ENCODE data around the gene TERT. TPM values are rescaled to one million over a fixed set of nuclear protein-coding genes. Genes with fewer than 3 reads are reported as not detected.
"Not testable (repeated sequence)": the region's sequence is repeated elsewhere in the genome, so short reads cannot be mapped to it uniquely, and the experiment has no call there.

Gene TERT
- total RNA-seq, 2 donors from 2014 or later: 0.72 to 13.7 TPM

DNA sequence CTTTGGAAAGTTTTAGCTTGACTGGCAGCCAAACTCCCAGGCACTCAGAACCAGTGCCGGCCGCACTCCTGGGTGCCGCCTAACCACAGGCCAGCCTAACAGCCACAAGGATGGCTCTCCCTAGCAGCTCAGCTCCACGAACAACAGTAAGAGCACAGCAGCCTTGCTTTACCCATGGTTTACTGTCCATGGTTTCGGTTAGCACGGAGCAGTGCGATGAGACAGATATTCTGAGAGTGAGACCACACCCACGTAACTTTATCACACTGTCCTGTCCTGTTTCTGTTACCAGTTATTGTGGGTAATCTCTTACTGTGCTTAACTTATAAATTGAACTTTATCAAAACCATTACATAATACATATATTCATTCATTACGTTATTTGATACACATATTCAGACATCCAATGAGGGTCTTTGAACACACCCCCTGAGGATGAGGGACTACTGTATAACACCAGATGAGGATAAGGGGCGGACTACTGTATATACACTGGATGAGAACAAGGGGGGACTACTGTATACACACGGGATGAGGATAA is 37.7 kb upstream of the TERT start:
- no peak for TF ChIP-seq CTCF (IDR thresholded peaks at IDR 0.05)
- Histone ChIP-seq H3K9ac (ENCODE audit: low read depth in 2 of 2, low read length in 2 of 2) (no peak overlapping the region), H3K9me3 (no peaks in the 10 kb centered on the region), H3K36me3 (peaks cover 13% of the 10 kb centered on the region), H3K4me3 (no peak overlapping the region), H3K4me1 (no peaks in the 10 kb centered on the region), H3K27me3 (no peaks in the 10 kb centered on the region), H3K27ac (no peak overlapping the region)
- DNase-seq: no peak
- intact Hi-C loops (cut with DNase I): no loop called here

DNA sequence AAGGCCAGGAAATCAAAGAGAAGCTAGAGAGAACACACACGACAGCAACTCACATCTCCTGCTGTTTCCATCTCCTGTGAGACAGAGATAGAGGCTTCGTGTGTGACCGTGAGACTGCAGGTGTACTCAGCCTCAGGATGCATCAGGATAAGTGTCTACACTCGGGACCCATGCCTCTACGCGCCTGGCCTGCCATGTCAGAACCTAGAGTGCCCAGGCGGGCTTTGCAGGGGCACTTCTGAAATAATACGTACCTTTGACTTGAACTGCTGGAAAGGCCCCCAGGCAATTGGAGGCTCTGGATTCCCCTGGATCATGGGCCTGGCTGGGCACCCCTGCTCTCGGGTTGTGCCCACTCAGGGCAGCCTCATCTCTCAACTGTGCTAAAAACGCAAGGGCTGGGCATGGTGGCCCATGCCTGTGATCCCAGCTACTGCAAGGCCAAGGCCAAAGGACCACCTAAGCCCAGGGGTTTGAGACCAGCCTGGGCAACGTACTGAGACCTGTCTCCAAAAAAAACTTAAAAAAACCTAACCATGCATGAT is 37.1 kb upstream of the TERT start:
- Histone ChIP-seq H3K4me1 (no peaks in the 10 kb centered on the region), H3K4me3 (no peak overlapping the region), H3K9me3 (no peaks in the 10 kb centered on the region), H3K36me3 (peaks cover 7% of the 10 kb centered on the region), H3K27me3 (no peaks in the 10 kb centered on the region), H3K27ac (no peak overlapping the region), H3K9ac (ENCODE audit: low read depth in 2 of 2, low read length in 2 of 2) (no peak overlapping the region)
- intact Hi-C loops (cut with DNase I): no loop called here
- DNase-seq: no peak
- TF ChIP-seq CTCF (IDR thresholded peaks at IDR 0.05): no peak

DNA sequence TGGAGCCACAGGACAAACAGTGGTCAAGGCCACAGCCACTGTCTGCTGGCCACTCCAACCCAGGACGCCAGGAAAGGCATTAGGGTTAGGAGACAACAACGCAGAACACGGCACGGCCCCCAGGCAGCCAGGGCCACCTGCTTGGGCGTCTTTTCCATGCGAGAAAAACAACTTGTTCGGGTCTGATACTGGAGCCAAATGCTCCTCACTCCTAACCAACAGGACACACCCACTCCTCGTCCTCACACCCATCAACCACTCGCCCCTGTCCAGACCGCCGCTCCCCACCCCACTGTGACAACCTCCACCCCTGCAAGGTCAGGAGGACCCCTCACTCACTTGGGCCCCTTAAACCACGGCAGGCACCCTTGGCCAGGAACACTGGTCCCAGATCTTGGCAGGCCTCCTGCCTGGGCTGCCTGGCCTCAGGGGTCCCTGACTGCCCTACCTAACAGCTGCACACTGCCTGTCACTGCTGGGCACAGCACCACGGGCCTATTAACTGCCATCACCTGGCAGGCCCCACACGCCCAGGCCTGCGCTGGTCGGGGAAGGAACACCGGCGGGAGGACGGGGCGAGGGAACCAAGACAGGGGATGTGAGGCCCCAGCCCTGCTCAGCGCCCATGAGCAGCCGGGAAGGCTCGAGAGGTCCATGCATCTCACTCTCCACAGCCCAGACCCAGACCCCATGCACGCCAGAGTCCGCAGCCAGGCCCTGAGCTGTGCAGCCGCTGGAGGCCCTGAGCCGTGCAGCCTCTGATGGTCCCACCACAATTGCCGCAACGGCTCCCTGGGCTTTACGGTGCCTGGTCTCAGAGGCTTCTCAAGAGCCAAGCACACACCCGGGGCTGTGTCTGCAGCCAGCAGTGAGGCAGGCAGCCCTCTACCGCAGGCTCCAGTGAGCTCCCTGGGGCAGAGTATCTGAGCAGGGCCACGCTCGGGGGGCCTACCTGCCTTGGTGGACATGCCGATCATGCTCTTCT is 36.3 kb upstream of the TERT start:
- no peak for TF ChIP-seq CTCF (IDR thresholded peaks at IDR 0.05)

GRCh38 chr5:1330146-1330846 is 35.4 kb upstream of the TERT start:
- H3K9ac ChIP-seq (ENCODE audit: low read depth in 2 of 2, low read length in 2 of 2): peak overlapping the region in 1 of 2 donors; percentile 51
- no peak for TF ChIP-seq CTCF (IDR thresholded peaks at IDR 0.05)
- no peak overlapping the region for H3K27ac ChIP-seq
- no peaks in the 10 kb centered on the region for H3K4me1 ChIP-seq
- H3K36me3 ChIP-seq: peaks cover 7% of the 10 kb centered on the region
- H3K27me3 ChIP-seq: no peaks in the 10 kb centered on the region
- no peak overlapping the region for H3K4me3 ChIP-seq
- intact Hi-C loops (cut with DNase I): no loop called here
- no peak for DNase-seq
- H3K9me3 ChIP-seq: no peaks in the 10 kb centered on the region

More for the DNA sequence above, 36.3 kb upstream of the TERT start:
- Histone ChIP-seq H3K9me3 (no peaks in the 10 kb centered on the region), H3K36me3 (peaks cover 7% of the 10 kb centered on the region), H3K9ac (ENCODE audit: low read depth in 2 of 2, low read length in 2 of 2) (peak overlapping the region; percentile 39 to 51), H3K27ac (no peak overlapping the region), H3K4me1 (no peaks in the 10 kb centered on the region), H3K27me3 (no peaks in the 10 kb centered on the region), H3K4me3 (no peak overlapping the region)
- no peak for DNase-seq
- intact Hi-C loops (cut with DNase I): no loop called here

DNA sequence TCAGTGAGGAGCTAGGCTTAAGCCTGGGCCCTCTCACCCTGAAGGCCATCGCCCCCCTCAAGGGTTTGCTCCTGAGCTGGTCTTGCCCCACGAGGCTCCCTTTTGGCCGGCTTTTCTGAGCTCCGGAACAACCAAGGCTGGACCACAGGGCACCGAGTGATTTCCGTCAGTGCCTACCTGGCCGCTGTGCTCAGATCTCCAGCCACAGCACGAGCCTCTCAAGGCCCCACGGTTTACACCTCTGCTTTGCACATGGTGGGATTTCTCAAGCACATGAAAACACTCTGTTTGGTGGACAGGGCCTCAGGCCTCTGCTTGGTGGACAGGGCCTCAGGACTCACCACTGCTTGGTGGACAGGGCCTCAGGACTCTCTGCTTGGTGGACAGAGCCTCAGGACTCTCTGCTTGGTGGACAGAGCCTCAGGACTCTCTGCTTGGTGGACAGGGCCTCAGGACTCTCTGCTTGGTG is 34.3 kb upstream of the TERT start:
- Histone ChIP-seq H3K27ac (no peak overlapping the region), H3K9ac (ENCODE audit: low read depth in 2 of 2, low read length in 2 of 2) (no peak overlapping the region), H3K9me3 (no peaks in the 10 kb centered on the region), H3K36me3 (peaks cover 7% of the 10 kb centered on the region), H3K4me1 (no peaks in the 10 kb centered on the region), H3K27me3 (no peaks in the 10 kb centered on the region), H3K4me3 (no peak overlapping the region)
- no peak for TF ChIP-seq CTCF (IDR thresholded peaks at IDR 0.05)
- no peak for DNase-seq
- intact Hi-C loops (cut with DNase I): no loop called here

GRCh38 chr5:1328237-1329110 is 33.6 kb upstream of the TERT start:
- H3K9ac ChIP-seq (ENCODE audit: low read depth in 2 of 2, low read length in 2 of 2); H3K36me3 ChIP-seq; DNase-seq; H3K4me1 ChIP-seq; H3K4me3 ChIP-seq; H3K27me3 ChIP-seq; intact Hi-C loops (cut with DNase I); H3K27ac ChIP-seq; H3K9me3 ChIP-seq: not testable (repeated sequence)
